Stimulated activated CD8-positive, alpha-beta memory T cell treated with anti-CD3 and anti-CD28 coated beads, Interleukin-4, amount 100 ng/mL, for 4 hours (primary cell): ENCODE results near the gene THSD8.

ENCODE experiments used
- DNase-seq, 2 donors: peaks; one replicate each; pipeline ENCODE4 v3.0.0-alpha.2; 2020; ENCODE audit warnings: low read depth in 2 of 2, low spot score in 1 of 2

Gene THSD8

DNA sequence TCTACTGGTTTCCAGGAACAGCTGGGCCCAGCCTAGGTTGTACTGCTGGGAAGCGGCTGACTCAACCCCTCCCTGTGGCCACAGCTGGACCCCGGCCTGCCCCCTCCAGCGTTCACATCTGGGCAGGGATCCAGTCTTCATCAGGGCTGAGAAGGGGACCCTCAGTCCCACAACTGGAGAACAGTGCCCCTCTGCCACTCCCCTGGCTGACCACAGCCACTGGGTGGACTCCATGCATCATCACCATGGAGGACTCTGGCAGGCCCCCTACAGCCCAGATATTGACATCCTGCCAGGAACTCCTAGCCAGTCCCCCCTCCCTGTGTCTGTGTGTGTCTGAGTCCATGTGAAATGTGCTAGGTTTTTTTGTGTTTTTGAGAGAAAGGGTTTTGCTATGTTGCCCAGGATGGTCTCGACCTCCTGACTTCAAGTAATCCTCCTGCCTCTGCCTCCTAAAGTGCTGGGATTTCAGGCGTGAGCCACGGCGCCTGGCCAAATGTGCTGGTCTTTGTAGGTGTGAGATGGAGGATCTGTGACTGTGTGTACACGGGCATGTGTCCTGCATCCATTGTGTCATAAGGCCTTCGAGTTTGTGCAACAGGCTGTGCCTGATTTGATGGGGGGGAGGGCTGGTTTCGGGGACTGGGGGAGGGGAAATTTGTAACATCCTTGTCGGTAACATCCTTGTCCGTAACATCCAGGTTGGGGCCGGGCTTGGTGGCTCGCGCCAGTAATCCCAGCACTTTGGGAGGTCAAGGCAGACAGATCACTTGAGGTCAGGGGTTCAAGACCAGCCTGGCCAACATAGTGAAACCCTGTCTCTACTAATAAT is 22.5 kb upstream of the THSD8 start:
- no peak for DNase-seq

DNA sequence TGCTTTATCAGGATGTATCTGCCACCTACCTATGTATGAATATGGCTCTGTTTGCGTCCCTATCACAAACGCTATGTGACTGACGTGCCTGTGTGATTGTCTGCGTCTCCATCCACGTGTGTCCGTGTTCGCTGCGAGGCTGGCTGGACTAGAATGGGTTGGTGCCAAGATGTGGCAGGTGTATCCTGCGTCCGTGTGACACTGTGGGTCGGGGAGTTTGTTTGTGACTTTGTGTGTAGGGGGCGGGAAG is 19.8 kb upstream of the THSD8 start:
- DNase-seq, result no peak

DNA sequence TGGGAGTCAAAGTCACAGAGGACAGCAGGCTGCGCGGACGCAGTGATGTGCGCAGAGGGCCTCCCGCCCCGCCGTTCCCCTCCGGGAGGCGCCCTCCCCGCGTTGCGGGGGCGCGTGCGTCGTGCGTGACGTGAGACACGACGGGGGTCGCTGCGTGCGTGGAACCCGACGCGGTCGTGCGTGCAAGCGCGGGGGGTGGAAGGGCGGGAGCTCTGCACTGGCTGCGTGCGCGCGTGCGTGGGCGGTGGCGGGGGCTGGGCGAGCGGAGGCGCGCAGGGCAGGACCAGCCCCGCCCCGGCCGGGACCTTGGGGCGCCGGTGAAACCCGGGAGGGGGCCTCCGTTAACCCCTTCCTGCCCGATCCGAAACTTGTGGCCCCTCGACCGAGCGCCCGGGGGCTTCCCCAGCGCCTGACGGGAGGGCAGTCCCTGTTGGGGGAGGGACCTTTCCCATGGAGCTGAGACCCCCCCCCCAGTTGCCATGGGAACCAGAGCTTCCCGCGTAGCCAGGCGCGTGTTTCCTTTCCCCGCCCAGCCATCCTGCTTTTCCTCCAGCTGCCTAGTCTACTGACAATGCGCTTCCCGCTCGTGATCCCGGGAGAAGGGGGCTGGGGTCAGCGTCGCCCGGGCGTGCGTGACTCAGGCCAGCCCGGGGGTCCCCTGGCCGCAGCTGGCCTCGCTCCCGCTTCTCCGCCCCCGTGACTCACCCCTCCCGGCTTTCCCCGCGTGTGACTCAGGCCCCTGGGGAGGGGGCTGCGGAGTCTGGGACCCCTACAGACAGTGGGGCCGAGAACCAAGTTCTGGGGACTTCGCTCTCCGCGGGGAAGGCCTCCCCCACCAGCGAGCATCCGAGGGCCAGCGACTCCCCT is 19.2 kb upstream of the THSD8 start:
- peak; percentile 74 to 85 for DNase-seq

DNA sequence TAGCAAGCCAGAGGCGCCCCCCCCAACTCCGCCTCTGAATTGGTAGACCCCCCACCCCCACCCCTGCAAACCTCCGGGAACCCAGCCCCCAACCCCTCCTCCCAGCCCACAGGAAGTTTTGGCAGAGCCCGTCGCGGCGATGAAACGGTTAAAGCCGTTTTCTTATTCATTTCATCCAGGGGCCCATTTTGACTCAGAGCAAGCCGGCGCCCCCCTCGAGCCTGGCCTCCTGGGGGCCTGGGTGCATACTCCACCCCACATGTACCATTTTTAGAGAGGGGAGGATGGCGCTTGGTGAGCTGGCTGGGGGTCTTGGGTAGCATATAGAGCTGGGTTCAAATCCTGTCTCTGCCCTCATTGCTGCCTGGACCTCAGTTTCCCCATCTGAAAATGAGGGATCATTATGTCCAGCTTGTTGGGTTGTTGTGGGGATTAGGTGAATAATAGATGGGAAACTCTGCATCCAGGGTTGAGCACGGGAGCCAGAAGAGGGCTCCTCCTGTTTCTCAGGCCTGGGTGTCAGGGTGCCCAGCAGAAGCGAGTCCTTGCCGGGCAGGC is 18.5 kb upstream of the THSD8 start:
- no peak for DNase-seq

DNA sequence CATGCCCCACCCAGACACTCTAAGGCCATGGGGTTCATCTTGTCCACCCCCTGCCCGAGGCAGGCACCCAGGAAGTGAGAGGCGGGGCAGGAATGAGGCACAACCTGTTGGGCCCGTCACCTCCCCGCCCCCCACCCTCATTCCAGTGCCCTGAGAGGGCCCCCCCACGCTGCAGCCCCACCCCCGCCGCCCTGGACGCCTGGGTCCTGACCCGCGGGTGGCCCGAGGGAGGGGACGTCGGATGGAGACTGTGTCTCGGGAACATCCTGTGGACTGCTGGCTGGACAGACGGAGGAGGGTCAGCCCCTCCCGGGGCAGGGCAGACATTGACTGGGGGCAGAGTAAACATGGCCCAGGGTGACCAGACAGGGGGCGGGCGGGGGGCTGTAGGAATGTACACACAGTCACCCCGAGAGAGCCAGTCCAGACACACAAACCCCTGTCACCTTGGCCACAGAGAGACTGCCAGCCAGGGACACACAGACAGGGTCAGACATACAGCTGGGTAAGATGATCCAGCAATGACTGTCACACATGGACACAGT is 17.9 kb upstream of the THSD8 start:
- no peak for DNase-seq

DNA sequence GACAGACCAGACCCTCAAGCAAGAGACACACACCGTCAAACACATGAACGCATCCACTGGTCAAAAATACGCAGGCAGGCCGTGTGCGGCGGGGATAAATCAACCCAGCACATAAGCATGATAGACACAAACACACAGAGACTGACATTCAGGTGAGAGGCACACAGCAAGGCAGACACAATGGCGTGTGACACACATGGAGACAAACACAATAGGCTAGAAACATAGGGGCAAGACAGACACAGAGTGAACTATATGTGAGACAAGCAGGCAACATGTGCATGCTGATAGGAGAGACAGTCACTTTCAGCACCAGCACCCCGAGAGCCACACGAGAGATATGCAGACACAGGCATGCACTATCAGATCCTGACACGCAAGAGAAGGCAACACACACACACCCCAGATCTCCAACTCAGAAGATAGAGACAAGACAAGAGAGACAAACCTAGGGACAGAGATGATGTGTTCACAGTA is 17.4 kb upstream of the THSD8 start:
- DNase-seq, result no peak

DNA sequence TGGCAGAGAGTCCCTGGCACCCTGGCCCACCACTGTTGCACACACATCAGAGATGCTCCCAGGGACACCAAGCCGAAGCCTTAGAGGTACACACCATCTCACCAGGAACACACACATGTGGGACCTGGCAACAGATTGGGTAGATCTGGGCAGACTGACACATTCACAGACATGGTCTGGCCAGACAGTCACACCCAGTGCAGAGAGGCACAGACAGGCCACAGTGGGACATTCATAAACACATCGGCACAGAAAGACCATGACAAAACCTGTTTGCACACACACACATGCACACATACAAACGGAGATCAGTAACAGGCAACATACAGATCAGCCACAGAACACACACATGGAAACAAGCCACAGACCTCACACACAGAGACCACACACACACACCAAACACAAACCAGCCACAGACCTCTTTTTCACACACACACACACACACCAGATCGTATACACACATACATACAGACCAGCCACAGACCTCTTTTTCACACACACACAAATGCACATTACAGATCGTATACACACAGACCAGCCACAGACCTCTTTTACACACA is 16.9 kb upstream of the THSD8 start:
- no peak for DNase-seq

DNA sequence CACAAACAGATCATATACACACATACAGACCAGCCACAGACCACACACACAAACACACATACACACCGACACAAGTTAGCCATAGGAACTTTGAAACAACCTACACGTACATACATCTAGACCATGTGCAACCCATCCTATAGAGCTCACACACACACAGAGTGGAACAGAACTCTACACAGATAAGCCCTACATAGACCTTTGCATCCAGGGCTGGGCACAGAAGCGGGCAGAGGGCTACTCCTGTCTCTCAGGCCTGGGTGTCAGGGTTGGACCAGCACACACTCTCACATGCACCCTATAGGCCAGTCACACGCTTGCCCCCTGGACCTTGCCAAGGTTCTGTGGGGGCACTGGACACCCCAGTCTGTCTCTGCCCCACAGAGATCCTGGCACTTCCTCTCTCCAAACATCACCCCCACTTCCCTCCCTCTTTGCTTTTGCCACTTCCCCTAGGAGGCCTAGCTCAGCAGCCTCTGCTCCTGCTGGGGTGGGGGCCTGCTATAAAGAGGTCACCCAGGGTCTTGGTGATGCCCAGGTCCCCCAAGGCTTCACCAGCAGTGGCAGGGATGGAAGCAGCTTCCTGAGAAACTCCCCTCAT is 16.3 kb upstream of the THSD8 start:
- DNase-seq, result no peak

DNA sequence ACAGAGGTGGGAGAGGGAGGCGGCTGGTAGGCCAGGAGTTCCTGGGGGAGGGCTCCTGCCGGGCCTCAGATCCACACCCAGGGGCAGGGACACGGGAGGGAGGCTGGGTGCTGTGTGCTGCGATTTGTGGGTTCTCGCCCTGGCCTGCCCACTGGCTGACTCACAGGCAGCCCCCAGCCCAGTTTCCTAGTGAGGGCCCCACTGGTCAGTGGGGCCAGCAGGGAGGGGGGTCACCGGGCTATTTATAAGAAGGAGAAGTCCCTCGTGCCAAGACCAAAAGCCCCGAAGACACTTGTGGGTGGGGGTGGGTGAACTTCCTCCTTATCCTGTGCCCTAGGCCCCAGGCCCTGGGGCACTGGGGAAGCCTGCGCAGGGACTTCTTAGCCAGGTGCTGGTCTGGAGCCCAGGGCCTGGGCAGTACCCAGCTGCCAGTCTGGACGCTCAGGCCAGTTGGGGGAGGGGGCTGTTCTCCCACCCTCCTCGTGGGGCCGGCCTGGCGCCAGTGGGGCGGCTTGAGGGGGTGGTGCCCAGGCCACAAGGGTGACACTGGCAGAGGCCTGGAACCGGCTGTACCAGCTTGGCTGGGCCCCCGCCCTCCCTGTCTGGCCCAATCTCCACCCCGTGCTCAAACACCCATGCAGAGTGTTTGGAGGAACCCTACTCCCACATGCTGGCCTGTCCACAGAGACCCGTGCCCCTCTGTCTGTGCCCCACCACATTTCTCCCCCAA is 15.6 kb upstream of the THSD8 start:
- DNase-seq, result no peak

DNA sequence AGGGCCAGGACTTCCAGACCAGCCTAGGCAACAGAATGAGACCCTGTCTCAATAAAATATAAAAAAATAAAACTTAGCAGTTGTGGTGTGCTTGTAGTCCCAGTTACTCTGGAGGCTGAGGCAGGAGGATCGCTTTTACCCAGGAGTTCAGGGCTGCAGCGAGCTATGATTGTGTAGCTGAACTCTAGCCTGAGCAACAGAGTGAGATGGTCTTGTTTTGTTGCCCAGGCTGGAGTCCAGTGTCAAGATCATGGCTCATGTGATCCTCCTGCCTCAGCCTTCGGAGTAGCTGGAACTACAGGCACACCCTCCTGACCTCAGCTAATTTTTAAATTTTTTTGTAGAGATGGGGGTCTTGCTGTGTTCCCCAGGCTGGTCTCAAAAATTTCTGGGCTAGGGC is 14.9 kb upstream of the THSD8 start:
- DNase-seq, result no peak

DNA sequence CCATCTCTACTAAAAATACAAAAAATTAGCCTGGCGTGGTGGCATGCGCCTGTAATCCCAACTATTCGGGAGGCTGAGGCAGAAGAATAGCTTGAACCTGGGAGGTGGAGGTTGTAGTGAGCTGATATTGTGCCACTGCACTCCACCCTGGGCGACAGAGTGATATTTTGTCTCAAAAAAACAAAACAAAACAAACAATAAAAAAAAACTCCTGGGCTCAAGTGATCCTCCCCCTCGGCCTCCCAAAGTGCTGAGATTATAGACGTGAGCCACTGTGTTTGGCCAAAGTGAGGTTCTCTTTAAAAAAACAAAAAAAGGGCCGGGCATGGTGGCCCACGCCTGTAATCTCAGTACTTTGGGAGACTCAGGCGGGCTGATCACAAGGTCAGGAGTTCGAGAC is 14.4 kb upstream of the THSD8 start:
- DNase-seq, result no peak

DNA sequence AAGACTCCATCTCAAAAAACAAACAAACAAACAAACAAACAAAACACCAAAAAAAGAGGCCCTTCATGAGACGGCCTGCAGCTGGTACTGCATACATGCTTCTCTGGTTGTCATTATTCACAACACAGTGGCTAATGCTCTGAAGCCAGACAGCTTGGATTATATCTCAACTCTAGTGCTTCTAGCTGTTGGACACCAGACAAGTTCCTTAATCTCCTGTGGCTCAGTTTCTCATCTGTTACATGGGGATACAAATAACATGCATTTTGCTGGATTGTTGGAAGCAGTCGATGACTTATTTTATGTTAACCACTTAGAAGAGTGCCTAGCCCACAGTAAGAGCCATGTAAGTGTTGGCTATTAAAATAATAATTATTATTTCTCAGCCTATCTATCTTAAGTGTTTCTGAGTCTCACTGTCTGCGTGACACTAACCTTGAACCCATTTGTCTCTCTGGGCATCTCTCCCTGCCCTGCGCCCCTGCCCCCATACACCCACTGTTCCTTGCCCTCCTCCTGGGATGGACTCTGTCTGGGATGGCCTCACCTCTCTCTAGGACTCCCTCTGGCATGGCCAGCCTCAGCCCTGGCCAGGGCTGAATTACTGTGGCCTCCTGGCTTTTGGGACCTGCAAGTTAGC is 13.7 kb upstream of the THSD8 start:
- no peak for DNase-seq

DNA sequence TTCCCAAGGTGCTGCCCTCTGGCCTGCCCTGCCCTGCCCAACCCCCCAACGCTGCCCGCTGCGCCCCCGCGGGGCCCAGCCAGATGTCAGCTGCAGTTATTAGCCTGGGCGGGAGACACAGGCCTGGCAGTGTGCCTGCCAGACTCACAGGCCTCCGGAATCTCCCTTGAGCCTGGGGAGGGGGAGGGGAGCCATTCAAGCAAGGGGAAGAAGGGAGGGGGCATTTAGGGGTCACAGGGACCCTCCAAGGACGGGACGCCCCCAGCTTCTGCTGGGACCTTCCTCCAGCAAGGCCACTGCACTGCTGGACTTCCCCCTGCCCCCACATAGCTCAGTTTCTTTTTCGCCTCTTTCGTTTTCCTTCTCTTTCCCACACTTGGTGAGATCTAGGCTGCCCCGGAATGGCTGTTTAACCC is 13.2 kb upstream of the THSD8 start:
- no peak for DNase-seq

DNA sequence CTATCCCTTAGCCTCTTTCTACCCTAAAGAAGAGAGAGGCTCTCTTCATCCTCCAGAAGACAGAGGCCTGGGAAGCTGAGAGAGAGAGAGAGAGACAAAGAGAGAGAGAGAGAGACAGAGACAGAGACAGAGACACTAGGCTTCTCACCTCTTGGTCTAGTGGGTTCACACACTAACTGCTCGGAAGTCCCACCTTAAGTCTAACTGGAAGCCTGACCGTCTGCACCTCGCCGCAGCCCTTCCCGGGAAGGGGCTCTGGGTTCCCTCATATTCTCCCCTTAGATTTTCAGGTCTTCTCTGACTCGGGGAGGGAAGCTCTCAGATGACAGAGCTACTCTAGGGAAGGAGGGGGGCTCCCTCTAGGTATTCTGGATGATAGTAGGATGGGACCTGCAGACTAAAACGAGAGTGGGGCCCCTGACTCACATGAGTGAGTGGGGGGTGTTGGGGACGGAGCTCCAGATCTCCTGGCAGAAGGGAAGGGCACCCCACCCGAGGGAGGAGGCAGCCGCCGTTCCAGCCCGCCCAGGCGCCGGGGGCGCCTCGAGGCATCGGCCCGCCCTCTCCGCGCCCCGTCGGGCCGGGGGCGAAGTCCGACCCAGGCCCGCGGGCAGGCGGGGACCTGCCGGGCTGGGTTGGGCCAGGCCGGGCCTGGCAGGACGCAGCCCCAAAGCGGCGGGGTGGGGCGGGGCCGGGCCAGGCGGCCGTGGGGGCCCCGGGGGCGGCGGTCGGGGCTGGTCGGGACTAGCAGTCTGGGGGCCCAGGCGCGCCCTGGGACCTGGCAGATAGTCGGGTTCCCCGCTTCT is 12.6 kb upstream of the THSD8 start:
- DNase-seq, result no peak

DNA sequence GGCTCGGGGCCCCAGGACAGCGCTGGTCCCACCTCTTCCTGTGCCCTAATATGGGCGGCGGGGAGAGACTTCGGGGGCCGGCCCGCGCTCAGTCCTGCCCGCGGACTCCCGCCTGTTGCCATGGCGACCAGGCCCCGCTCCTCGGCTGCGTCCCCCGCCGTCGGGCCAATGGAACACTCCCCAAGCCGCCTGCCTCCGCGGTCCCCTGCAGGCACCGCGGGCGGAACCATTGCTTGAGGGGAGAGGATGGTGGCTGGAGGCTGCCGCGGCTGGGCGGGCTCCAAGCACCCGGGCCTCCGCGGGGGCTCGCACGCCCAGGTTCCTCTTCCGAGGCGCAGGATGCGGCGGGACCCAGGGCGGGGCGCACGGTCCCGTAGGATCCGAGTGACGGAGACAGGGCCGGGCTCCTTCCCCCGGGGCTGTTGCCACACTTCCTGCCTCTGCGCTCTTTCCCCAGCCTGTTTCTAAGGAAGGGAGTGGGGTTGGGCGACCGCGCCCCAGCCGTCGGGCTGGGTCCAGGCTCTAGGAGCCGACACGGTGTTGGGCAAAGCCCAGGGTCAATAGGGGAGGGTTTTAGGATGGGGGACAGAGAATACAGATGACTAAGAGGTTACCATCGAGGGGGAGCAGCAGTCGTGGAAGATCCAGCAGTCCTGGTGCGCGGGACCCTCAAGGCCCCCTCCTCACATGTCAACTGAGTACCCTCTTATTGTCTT is 11.8 kb upstream of the THSD8 start:
- DNase-seq, result peak in 1 of 2 donors; percentile 86

DNA sequence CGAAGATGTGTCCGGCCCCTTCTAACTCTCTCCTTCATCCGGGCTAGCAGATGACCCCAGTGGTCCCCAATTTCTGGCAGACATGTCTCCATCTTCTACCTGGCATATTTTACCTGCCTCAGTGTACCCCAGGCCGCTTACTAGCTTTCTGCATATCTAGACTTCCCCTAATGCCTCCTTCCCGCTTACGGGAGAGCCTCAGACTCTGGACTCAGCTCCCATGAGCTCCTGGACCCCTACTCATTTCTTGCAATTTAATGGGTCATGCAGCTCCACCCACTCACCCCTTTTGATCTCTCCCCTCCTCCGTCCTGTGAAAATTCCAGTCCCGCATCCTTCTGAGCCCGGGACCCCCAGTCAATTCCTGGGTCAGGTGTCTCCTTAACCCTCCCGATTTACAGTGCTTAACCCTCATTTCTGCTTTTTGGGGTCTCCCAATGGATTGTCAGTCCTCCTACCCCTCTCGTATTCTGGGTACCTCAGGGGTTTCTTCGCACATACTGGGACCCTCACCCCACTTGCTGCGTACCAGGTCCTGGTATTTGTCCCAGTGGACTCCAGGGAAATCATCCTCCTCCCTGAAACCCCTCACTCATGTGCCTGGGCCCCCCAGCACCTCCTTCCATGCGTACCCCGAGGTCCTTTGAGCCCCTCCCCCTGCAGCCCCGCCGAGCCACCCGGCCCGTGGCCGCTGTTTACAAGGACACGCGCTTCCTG is 11.1 kb upstream of the THSD8 start:
- DNase-seq, result no peak

DNA sequence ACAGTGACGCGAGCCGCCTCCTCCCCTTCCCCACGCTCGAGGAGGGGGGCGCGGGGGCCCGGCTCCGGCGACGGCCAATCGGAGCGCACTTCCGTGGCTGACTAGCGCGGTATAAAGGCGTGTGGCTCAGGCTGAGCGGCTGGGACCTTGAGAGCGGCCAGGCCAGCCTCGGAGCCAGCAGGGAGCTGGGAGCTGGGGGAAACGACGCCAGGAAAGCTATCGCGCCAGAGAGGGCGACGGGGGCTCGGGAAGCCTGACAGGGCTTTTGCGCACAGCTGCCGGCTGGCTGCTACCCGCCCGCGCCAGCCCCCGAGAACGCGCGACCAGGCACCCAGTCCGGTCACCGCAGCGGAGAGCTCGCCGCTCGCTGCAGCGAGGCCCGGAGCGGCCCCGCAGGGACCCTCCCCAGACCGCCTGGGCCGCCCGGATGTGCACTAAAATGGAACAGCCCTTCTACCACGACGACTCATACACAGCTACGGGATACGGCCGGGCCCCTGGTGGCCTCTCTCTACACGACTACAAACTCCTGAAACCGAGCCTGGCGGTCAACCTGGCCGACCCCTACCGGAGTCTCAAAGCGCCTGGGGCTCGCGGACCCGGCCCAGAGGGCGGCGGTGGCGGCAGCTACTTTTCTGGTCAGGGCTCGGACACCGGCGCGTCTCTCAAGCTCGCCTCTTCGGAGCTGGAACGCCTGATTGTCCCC is 10.4 kb upstream of the THSD8 start, which contains the start of gene JUNB:
Gene JUNB, plus strand, starts transcription at position 142 of the 706 bp plus-strand sequence. Its CDS starts 286 bp downstream, at position 428.
- peak; percentile 85 to 95 for DNase-seq
